GM21447 (cell line): ENCODE measurements around the gene FBXL12.
"Not testable (repeated sequence)": the region's sequence is repeated elsewhere in the genome, so short reads cannot be mapped to it uniquely, and the experiment has no call there.

ENCODE experiments used
- ATAC-seq: cut with Tn5 transposase; IDR thresholded peaks from one replicate; pipeline ENCODE4 v1.9.1; 2021; ENCODE audit not compliant: unreplicated experiment

The FBXL12 gene

DNA sequence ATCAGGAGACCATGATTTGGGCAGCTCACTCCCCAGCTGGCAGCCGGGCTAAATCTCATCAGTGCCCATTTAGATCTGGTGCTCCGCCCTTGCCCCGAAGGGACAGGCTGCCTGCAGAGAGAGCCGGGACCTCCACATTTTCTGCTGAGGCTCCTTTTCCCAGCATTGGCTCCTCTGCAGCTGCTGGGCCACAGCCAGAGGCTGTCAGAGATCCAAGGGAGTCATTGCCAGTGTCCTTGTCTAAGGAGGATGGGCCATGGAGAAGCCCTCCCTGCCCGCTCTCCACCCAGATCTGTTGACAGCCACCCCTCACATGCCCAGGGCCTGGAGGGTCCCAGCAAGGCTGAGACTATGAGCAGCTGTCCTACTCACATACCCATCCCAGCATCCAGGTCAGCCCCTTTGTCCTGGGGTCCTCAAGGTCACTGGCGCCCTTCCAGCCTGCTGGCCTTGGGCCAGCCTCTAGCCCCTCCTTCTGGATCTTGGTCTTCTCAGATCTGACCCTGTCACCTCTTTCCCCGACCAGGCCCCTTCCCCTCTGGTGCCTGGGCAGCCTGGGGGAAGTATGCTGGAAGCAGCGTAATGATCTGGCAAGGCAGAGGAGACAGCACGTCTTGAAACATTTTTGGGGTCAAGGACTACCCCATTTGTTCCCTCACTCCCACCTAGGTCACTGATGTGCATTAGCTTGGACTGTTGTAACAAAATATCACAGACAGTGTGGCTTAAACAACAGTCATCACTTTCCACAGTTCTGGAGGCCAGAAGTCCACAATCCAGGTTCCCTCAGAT is 24.2 kb upstream of the FBXL12 start:
- ATAC-seq: no peak

- ATAC-seq: no peak
Observed at GRCh38 chr19:9839415-9839814, 20.5 kb upstream of the FBXL12 start.

GRCh38 chr19:9838324-9838723 is 19.4 kb upstream of the FBXL12 start:
- ATAC-seq: no peak

GRCh38 chr19:9836021-9836420 is 17.1 kb upstream of the FBXL12 start:
- ATAC-seq: no peak

DNA sequence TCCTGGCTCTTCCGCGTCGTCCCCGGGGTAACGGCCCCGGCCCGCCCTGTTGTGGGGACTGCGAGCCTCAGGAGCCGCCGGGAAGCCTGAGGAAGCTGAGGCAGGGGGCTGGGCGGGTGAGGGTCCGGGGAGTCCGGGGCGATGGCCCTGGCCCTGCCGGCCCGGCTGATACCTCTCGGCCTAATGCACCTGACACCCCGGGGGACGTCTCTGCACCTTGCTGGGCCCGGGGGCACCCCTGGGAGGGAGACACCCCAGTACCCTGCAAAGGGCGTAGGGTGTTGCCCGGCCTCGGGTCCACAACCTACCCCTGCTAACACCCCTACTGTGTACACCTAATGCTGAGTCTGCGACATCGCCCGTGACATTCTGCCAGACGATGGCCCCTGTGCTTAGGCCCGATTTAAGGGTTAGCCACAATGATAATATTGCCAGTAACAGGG is 16.6 kb upstream of the FBXL12 start:
- ATAC-seq: peak; percentile 3

DNA sequence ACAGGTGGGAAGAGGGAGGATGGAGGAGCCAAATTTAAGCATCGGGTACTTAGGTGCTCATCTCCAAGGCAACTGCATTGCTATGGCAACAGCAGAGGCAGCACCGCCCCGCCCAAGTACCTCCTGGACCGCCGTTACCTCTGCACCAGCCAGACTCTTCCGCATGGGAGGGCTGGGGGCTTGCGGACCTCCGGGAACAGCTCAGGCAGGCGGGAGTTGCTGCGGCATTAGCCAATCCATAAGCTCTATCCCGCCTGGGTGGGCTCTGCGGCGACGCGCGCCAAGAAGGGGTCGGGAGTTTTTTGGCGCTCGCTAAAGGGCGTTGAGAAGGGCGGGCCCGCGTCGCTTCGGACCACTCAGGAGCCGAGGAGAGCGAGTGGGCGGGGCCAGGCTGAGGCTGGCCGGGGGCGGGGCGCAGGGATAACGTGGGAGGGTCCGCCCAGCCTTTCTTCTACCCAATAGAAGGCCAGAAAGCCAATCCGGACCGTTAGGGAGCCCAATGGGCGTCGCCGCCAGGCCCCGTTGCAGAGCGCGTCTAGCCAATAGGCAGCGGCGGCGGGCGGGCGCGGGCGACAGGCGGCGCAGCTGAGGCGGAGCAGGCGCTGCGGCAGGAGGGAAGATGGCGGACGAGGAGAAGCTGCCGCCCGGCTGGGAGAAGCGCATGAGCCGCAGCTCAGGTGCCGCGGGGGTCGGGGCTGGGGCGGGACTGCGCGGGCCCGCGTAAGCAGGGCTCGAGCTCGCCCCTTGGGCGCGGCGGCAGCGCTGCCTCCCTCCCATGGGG is 16.0 kb upstream of the FBXL12 start, which contains the start of gene PIN1:
Gene PIN1 (plus strand): TSS at position 593 of the 781 bp plus-strand sequence. CDS start 27 bp downstream, at position 620.
- peak; percentile 84 for ATAC-seq

DNA sequence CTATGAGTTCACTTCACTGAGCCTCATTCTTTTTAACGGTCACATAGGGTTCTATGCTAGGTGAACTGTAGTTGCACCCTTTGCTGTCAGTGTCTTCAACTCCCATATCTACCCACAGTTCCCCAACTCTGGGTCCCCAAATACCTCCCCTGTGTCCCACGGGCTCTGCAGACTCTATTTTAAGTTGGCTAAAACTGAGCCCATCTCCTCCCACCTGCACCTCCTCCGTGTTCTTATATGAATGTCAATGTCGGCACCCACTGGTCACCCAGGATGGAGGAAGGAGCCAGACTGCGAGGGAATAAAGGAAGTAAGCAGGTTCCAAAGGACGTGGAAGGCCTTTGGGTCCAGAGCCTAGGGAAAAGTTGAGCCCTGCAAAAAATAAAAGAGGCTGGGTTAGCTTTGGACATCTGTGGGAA is 15.4 kb upstream of the FBXL12 start:
- ATAC-seq: no peak

GRCh38 chr19:9828551-9829063 is 9.7 kb upstream of the FBXL12 start:
- ATAC-seq: no peak

GRCh38 chr19:9827289-9828238 is 8.7 kb upstream of the FBXL12 start, which contains the start of gene UBL5:
Gene UBL5 (plus strand): TSS chr19:9827918. CDS start chr19:9828338, 420 bp downstream.
- peak; percentile 88 for ATAC-seq

- ATAC-seq: no peak
Observed at GRCh38 chr19:9823816-9824215, 4.9 kb upstream of the FBXL12 start.

DNA sequence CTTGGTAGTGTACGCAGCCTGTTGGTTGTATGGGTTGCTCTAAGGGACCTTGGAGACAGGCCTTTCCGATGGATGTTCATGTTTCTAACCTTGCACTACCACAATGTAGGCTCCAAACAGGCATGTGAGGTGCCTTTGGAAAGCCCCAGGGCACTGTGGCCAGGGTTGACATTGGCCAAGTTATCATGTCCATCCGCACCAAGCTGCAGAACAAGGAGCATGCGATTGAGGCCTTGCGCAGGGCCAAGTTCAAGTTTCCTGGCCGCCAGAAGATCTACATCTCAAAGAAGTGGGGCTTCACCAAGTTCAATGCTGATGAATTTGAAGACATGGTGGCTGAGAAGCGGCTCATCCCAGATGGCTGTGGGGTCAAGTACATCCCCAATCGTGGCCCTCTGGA is 1.2 kb upstream of the FBXL12 start:
- ATAC-seq: not testable (repeated sequence)

- no peak for ATAC-seq
Observed at GRCh38 chr19:9819596-9819909, 674 bp upstream of the FBXL12 start.

GRCh38 chr19:9818175-9818733 is 625 bp downstream of the FBXL12 start:
- ATAC-seq: peak; percentile 1

- no peak for ATAC-seq
Observed at GRCh38 chr19:9811139-9811538, 7.7 kb downstream of the FBXL12 start.

- no peak for ATAC-seq
Observed at GRCh38 chr19:9808855-9809824, 9.7 kb downstream of the FBXL12 start.

GRCh38 chr19:9806803-9807202 is 12.1 kb downstream of the FBXL12 start:
- ATAC-seq: no peak

DNA sequence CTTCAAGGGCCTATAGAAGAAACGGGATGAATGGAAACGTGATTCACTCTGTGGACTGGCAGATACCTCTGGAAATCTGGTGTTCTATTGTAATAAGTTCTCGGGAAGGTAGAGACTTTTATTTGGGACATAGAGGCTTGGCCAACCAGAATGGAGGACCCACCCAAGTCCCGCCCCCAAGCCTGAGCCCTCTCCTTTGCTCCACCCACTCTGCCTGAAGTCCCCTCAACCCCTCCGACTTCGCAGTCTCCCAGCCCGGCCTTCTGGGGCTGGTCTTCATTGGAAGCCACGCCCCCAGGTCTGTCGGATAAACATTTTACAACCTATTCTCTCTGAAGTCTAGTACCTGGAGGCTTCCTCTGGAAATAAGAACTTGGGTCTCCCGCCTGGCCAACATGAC is 16.9 kb downstream of the FBXL12 start:
- ATAC-seq: no peak

DNA sequence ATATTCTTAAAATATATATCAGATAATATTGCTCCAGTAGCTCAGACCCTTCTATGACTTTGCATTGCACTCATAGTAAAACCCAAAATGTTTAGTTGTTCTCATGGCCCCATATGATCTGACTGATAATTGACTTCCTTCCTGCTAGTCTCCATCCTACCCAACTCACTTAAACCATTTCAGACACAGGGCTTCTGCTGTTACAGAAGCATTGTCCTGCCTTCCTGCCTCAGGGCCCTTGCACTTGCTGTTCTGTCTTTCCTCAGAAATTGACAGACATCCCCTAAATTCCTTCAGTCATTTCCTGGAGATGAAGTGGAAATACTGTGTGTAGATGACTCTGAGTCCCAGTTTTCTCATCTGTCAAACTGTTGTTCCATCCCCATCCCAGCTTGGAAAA is 19.7 kb downstream of the FBXL12 start:
- no peak for ATAC-seq

GRCh38 chr19:9797871-9798270 is 21.0 kb downstream of the FBXL12 start:
- ATAC-seq: no peak
